Measurements from ENCODE around the gene CDON.

Gene CDON

GRCh38 chr11:125948278-125949051 lies 114.2 kb downstream of the CDON start:
- DNase-seq, result no peak
- no peak overlapping the region for H3K4me3 Mint-ChIP-seq
- peaks cover 13% of the 10 kb centered on the region for H3K27me3 Mint-ChIP-seq
- CTCF ChIA-PET, result interaction anchor here (1.4 kb wide), 1 partner anchor 10 kb away, joined by 3 read pairs; no protein-coding TSS in a partner anchor
- H3K9me3 Mint-ChIP-seq, result no peaks in the 10 kb centered on the region
- no peaks in the 10 kb centered on the region for H3K4me1 Mint-ChIP-seq
- H3K27ac Mint-ChIP-seq, result no peak overlapping the region
- H3K36me3 Mint-ChIP-seq, result no peaks in the 10 kb centered on the region

DNA sequence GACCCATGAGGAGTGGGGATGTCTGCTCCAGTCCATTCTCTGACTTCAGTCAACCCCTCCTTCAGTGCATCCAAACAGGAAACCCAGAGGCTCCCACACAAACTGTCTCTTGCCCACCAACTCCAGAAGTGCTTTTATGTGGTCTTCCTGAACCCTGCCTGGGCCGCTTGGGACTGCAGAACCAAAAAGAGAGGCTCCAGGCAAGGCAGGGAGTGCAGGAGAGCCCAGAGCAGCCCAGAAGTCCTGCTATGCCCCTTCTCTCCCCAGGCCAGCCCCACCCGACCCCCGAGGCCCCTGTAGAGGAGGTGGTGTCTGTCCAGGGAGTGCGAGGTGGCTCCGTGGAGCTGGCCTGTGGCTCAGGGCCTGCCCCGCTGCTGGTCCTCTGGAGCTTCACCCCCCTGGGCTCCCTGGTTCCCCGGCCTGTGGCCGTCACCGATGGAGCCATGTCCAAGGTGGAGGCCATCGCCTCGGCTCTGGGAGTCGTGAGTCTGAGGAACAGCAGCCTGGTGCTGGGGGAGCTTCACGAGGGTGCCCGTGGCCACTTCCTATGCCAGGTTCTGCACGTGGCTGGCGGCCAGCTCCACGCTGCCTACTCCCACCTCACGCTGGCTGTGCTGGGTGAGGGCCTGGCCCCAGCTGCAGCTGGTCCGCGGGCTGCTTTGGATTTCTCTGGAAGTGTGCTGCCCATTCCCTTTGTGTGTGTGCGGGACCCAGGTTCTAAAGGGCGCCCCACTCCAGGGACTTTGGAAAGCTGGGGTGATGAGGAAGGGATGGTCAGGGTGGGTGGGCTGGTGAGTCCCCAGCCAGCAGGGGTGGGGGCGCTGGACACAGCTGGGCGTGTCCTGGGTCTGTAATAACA lies 115.0 kb downstream of the CDON start:
- Mint-ChIP-seq H3K27ac (no peak overlapping the region), H3K36me3 (no peaks in the 10 kb centered on the region), H3K4me3 (no peak overlapping the region), H3K9me3 (no peaks in the 10 kb centered on the region), H3K4me1 (no peaks in the 10 kb centered on the region), H3K27me3 (peaks cover 13% of the 10 kb centered on the region)
- no peak for DNase-seq
- CTCF ChIA-PET, result no interaction called here

- Mint-ChIP-seq H3K4me1 (peaks cover 7% of the 10 kb centered on the region), H3K27me3 (peaks cover 16% of the 10 kb centered on the region), H3K36me3 (no peaks in the 10 kb centered on the region), H3K9me3 (no peaks in the 10 kb centered on the region), H3K27ac (no peak overlapping the region), H3K4me3 (no peak overlapping the region)
- CTCF ChIA-PET, result no interaction called here
- DNase-seq, result no peak
Measured at GRCh38 chr11:125946712-125947418, 115.8 kb downstream of the CDON start.

DNA sequence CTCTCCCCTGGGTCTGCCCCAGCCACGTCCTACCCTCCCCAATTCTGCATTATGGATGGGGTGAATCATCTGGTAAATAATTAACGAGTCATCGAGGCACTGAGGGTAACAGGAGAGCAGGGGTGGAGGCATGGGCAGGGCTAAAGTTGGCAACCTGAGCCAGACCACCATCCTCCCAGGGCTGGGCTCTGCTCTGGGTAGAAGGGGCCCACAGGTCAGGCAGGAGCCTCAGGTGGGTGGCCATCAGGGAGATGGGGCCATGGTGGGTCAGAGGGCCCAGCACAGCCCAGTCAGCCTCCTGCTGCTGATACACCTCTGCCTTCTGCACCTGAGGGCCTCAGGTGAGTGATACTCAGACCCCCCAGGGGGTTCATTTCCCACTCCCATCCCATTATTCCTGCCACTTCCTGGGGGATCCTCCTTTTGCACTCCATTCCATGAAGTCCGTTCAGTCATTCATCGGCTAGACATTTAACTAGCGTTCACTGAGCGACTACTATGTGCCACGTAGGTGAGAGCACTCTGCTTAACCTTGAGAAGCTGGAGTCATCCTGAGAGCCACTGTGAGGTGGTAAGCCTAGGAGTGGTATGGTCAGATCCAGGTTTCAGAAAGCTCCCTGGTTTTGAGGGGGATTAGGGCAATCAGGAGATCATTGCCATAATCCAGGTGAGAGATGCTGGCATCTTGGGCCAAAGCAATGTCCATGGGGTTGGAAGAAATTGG lies 116.7 kb downstream of the CDON start, which contains the start of gene VSIG10L2:
VSIG10L2 (plus strand) TSS at position 248 of the 724 bp plus-strand sequence; CDS start at position 260, 12 bp downstream.
- CTCF ChIA-PET, result interaction anchor here (1.2 kb wide), 2 partner anchors 248 to 258 kb away, joined by 3 to 4 read pairs; no protein-coding TSS in a partner anchor
- no peak within 1 kb of the TSS for H3K27ac Mint-ChIP-seq
- peaks cover 17% of the 10 kb centered on the region for H3K27me3 Mint-ChIP-seq
- H3K9me3 Mint-ChIP-seq, result no peaks in the 10 kb centered on the region
- no peaks in the 10 kb centered on the region for H3K36me3 Mint-ChIP-seq
- peaks cover 7% of the 10 kb centered on the region for H3K4me1 Mint-ChIP-seq
- no peak within 1 kb of the TSS for H3K4me3 Mint-ChIP-seq
- DNase-seq, result no peak

DNA sequence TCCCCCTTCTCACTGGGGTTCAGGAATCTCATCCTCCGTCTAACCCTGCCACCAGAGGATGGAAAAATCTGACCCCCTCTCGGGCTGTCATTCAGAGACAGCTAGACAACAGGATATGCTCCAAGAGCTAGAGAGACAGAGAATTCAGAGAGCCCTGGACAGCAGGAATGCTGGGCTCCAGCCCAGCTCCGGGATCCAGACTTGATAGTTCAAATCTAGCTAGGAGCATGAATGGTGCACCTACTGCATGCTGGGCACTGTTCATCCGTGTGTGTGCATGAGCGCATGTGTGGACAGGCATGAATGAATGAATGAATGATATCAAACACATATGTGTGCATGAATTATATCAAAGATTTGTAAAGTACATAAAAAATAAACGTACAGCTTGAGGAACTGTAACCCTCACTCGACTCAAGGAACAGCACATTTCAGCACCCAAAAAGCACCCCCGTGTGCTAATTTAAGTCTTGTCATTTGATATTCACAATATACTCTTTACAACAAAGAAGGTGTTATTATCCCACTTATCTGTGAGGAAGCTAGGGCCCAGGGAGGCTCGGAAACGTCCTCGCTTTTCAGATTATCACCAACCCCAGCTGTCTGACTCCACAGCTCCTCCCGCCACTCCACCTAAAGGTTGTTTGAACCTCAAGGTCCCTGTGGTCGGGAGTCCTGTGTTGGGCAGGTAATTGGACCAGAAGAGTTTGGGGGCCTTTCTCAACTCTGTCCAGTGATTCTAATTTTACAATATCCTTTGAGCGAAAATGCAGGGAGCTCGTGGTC lies 117.5 kb downstream of the CDON start:
- Mint-ChIP-seq H3K36me3 (no peaks in the 10 kb centered on the region), H3K4me3 (no peak overlapping the region), H3K27me3 (peaks cover 14% of the 10 kb centered on the region), H3K27ac (no peak overlapping the region), H3K4me1 (peaks cover 7% of the 10 kb centered on the region), H3K9me3 (no peaks in the 10 kb centered on the region)
- CTCF ChIA-PET, result interaction anchor here (1.2 kb wide), 2 partner anchors 248 to 258 kb away, joined by 3 to 4 read pairs; no protein-coding TSS in a partner anchor
- DNase-seq, result no peak

DNA sequence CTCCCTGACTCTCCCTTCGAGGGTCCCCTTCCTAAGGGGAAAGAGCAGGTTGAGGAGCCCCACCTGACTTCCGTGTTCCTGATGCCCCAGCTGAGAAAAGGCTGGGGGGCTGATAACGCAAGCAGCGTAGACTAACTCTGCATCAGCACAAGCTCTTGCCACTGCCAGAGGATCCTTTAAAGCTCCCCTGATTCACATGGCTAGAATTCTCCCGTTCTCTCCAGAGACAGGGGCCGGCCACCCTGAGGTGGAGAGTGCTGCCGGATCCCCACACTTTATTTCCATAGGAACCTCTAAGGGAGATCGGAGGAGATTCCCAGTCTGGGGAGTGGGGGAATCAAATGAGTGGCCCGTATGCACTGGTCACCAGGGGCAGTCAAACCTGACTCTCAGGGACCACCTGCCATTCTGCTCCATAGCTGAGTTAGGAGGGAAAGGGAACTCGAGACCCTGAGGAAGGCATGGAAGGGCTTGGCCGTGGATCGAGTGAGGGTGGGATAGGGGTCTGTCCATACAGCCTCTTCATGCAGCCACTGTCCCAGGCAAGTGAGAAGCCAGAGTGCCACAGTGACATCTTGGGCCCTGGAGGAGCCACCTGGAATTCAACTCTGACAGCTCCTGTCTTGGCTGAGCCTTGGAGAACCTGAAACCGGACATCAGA lies 118.2 kb downstream of the CDON start:
- DNase-seq, result no peak
- Mint-ChIP-seq H3K4me1 (peaks cover 7% of the 10 kb centered on the region), H3K4me3 (no peak overlapping the region), H3K36me3 (no peaks in the 10 kb centered on the region), H3K27me3 (peaks cover 14% of the 10 kb centered on the region), H3K27ac (no peak overlapping the region), H3K9me3 (no peaks in the 10 kb centered on the region)
- CTCF ChIA-PET, result interaction anchor here (1.2 to 9.5 kb wide), 2 partner anchors 249 kb away, joined by 4 to 79 read pairs; no protein-coding TSS in a partner anchor

DNA sequence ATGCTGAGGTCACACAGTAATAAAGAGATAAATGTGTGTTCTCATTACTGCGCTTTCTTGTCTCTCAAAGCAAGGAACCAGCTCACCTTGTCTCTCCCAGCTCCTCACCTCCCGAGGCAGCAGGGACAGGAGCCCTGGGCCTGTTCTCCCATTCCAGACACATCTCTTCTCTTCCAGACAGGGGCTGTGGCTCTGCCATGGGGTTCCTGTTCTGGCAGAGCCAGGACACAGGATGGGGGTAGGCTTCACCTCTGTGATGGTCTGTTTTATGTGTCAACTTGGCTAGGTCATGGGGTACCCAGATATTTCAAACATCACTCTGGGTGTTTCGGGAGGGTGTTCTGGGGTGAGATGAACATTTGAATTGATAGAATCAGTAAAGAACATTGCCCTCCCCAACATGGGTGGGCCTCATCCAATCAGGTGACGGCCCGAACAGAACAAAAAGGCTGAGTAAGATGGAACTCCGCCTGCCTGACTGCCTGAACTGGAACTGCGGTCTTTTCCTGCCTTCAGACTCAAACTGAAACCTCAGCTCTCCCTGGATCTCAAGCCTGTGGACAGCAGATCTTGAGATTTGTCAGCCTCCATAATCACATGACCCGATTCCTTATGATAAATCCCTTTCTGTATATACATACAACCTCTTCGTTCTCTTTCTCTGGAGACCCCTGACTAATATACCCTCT lies 118.9 kb downstream of the CDON start:
- H3K4me1 Mint-ChIP-seq, result peaks cover 9% of the 10 kb centered on the region
- no peak overlapping the region for H3K4me3 Mint-ChIP-seq
- H3K36me3 Mint-ChIP-seq, result no peaks in the 10 kb centered on the region
- H3K27ac Mint-ChIP-seq, result no peak overlapping the region
- DNase-seq, result no peak
- H3K9me3 Mint-ChIP-seq, result no peaks in the 10 kb centered on the region
- peaks cover 14% of the 10 kb centered on the region for H3K27me3 Mint-ChIP-seq
- CTCF ChIA-PET, result interaction anchor here (0.7 to 9.5 kb wide), 4 partner anchors 10 to 340 kb away, joined by 3 to 79 read pairs (median 5); no protein-coding TSS in a partner anchor

DNA sequence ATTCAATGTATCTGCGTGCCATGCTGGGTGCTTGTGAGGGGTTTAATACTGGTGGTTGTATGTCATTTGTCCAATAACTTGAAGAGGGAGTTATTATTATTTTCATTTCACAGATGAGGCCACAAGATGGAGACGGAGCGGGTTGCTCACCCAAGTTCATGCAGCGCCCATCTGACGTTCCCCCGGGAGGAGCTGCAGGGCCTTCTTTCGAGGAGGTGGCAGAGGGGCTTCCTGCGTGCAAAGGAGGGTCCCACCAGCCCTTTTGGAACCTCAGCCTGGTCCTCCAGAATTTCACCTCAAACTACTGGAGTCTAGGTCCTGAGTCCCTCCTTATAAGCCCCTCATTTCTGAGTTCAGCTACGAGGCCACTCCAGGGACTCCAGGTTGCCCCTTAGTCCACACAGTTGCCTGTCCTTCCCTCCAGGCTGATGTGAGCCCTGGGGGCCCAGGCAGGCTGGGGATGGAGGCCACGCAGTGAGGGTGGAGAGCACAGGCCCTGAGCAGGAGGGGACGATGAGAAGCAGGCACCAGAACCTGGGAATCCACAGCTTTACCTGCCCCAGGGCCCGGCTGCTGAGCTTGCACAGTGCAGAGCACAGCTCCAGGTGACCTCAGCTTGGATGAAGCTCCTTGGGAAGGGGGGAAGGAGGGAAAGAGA lies 119.8 kb downstream of the CDON start:
- CTCF ChIA-PET, result interaction anchor here (0.6 to 9.5 kb wide), 10 partner anchors 11 to 341 kb away, joined by 3 to 79 read pairs (median 3); no protein-coding TSS in a partner anchor
- Mint-ChIP-seq H3K36me3 (no peaks in the 10 kb centered on the region), H3K4me3 (no peak overlapping the region), H3K27me3 (peaks cover 14% of the 10 kb centered on the region), H3K4me1 (peaks cover 18% of the 10 kb centered on the region), H3K27ac (no peak overlapping the region), H3K9me3 (no peaks in the 10 kb centered on the region)
- DNase-seq, result no peak

GRCh38 chr11:125941619-125942611 lies 120.8 kb downstream of the CDON start:
- Mint-ChIP-seq H3K36me3 (no peaks in the 10 kb centered on the region), H3K4me3 (no peak overlapping the region), H3K9me3 (no peaks in the 10 kb centered on the region), H3K27ac (no peak overlapping the region), H3K4me1 (peaks cover 21% of the 10 kb centered on the region), H3K27me3 (peaks cover 14% of the 10 kb centered on the region)
- DNase-seq, result peak; percentile 73
- CTCF ChIA-PET, result interaction anchor here (0.6 to 9.5 kb wide), 19 partner anchors 10 to 538 kb away, joined by 3 to 79 read pairs (median 3); no protein-coding TSS in a partner anchor

GRCh38 chr11:125941267-125941618 lies 121.4 kb downstream of the CDON start:
- Mint-ChIP-seq H3K9me3 (no peaks in the 10 kb centered on the region), H3K4me1 (peaks cover 21% of the 10 kb centered on the region), H3K27ac (no peak overlapping the region), H3K4me3 (no peak overlapping the region), H3K27me3 (peaks cover 14% of the 10 kb centered on the region), H3K36me3 (no peaks in the 10 kb centered on the region)
- DNase-seq, result no peak
- CTCF ChIA-PET, result interaction anchor here (0.7 to 9.5 kb wide), 11 partner anchors 11 to 539 kb away, joined by 3 to 79 read pairs (median 4); no protein-coding TSS in a partner anchor

All from activated naive CD4-positive, alpha-beta T cell treated with anti-CD3 and anti-CD28 coated beads, Interleukin-2, amount 10 ng/mL, durations not matched to agents 7 days and 5 days (primary cell).